NCI-H1417 treated with DMSO at 0.1 percent for 48 hours (cell line): ENCODE results near the gene ARHGEF40.

Experiments
- DNase-seq: peaks from one replicate; lab custom pipeline; 2025; lab: John Stamatoyannopoulos, UW

The ARHGEF40 gene

GRCh38 chr14:21070083-21070609 lies at the start of gene ARHGEF40:
ARHGEF40 (plus strand) TSS chr14:21070304; CDS start chr14:21070397, 93 bp downstream.
- no peak for DNase-seq

- DNase-seq = no peak
These were observed 49.0 kb upstream of the ARHGEF40 start for GRCh38 chr14:21020977-21021545.

- no peak for DNase-seq
These were observed 47.4 kb upstream of the ARHGEF40 start for GRCh38 chr14:21022686-21023085.

- DNase-seq = no peak
These were observed 46.9 kb upstream of the ARHGEF40 start for GRCh38 chr14:21023174-21023573.

DNA sequence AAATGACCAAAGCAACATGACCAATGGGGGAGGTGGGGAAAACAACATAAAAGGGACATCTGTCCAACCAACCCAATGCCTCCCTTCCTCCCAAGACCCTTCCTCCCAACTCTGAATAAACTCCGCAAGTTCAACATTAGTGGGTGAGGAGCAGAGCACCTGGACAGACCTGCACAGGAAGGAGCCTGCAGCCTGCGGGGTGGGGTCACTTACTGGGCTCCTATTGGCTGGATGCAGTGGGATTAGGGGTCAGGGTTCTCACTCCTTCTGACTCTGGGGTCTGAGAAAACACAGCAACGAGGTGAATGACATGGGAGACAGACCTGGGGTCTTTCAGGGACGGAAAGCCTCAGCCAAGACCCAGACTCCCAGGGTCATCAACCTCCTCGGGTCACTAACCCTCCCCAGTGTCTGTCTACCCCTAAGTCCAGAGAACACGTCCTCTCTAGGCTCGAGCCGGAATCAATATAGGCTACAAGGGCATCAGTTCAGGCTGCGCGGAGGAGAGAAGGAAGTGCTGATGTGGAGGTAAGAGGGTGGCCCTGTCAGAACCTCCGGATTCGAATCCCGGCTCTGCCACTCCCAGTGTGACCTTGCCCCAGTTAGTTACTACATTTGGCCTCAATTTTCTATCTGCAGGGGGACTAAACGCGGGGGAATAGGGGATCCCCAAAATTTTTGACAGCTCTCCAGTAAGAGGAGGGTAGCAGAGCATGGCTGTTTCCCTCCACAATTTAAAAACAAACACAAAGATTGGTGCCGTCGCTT lies 46.1 kb upstream of the ARHGEF40 start:
- DNase-seq = no peak

DNA sequence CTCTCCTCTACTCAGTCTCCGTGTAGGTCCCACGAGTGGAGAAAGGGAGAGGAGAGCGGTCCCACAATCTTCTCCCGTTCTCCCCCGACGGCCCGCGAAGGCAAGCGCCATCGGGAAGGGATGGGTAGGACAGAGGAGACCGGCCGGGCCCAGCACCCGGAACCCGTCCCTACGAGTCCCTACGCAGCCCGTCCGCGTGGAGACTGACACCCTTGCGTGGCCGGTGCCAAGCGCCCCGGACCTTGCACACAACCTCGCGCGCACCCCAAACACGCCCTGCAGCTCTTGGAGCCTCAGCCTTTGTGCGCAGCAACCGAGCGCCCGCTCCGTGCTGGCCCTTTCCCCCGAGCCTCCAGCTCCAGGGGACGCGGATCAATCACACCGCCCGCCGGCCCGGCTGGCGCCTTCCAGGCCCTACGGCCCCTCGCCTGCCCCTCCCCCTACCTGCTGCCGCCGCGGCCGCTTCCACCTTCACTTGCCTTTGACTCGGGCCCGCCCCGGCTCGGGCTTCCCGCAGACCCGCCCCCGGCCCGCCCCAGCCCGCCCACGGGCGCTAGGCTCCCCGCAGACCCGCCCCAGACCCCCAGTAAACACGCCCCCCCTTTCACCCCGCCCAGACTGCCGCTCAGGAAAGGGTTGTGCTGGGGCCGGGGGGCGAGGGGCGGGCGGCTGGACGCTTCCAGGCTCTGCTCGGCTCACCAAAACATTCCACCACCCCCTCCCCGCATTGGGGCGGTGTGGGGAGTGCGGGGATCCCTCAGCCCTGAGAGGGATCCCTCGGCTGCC lies 45.3 kb upstream of the ARHGEF40 start, which contains the start of gene NDRG2:
TSS of gene NDRG2 (minus strand) at position 477 of the 786 bp plus-strand sequence. CDS start 1,746 bp downstream, outside the sequence.
- no peak for DNase-seq

- DNase-seq = no peak
These were observed 44.5 kb upstream of the ARHGEF40 start for GRCh38 chr14:21025371-21026273.

GRCh38 chr14:21026274-21026987 lies 43.7 kb upstream of the ARHGEF40 start:
- no peak for DNase-seq

- no peak for DNase-seq
These were observed 43.2 kb upstream of the ARHGEF40 start for GRCh38 chr14:21026988-21027315.

DNA sequence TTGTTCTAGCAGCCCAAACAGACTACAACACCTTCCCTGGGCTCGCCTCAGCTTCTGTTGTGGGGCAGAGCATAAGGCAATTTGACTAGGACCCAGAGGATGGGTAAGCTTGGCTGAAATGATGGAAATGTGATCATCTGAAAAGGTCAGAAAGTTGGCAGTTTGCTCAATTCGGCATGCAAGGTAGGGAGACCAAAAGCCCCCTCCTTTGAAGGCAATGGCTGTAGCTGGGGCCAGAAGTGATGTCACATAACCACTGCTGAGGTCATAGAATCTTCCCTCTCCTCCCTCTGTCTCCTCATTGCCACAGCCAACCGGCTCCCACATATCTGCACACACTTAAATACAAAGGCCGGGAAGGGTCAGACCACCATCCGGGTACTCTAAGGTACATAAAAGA lies 40.2 kb upstream of the ARHGEF40 start, which contains the start of gene TPPP2:
TSS of gene TPPP2 (plus strand) at position 301 of the 400 bp plus-strand sequence. CDS start 365 bp downstream, outside the sequence.
- DNase-seq = no peak

DNA sequence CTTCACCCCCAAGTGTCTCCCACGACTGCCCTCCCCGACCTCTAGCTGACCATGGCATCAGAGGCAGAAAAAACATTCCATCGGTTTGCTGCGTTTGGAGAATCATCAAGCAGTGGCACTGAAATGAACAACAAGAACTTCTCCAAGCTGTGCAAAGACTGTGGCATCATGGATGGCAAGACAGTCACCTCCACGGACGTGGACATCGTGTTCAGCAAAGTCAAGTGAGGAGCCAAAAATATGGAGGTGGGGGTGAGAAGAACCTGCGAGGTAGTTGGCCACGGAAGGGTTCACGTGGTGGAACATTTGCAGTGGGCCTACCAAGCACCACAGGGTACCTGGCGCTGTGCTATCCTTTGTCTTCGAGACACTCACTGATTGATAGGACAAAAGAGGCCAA lies 39.6 kb upstream of the ARHGEF40 start:
- DNase-seq = no peak

- DNase-seq = no peak
These were observed 37.6 kb upstream of the ARHGEF40 start for GRCh38 chr14:21032326-21033132.

- no peak for DNase-seq
These were observed 36.9 kb upstream of the ARHGEF40 start for GRCh38 chr14:21033133-21033698.

DNA sequence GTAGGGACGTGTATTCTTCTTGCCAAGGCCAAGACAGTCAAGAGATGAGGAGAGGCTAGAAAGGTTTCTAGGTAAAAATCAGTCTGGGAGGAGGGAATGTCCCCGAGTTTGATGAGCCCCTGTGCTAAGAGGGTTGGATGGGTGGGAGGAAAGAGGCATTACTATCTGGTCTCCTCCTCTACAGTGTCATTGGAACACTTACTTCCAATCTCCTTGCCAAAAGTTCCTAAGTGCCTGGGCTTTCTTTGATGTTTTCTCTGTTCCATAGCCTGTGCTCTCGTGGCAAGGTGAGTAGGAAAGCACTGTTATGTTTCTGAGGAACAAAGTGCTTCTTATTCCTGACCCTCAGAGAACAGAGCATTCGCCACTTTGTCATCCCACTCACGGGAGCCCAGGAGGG lies 35.4 kb upstream of the ARHGEF40 start, which contains the start of gene RNASE13:
TSS of gene RNASE13 (minus strand) at position 101 of the 400 bp plus-strand sequence. CDS start 519 bp downstream, outside the sequence.
- DNase-seq = no peak

DNA sequence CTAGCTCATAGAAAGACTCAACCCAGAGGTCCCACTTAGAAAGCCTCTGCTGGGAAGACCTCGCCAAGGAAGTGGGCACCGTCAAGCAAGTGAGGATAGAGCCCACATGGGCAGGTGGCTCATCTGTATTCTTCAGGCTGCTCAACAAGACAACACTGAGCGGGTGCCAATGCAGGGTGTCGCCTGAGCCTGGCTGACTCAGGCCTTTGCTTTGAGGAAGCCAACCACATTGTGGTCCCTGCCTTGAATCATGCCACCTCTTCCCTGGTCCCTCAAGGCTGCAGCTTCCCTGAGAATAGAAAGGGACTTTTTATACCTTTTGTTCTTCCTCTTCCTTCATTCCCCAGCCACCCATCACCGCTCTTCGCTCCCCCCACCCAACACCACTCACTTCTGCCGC lies 33.4 kb upstream of the ARHGEF40 start:
- DNase-seq = no peak

DNA sequence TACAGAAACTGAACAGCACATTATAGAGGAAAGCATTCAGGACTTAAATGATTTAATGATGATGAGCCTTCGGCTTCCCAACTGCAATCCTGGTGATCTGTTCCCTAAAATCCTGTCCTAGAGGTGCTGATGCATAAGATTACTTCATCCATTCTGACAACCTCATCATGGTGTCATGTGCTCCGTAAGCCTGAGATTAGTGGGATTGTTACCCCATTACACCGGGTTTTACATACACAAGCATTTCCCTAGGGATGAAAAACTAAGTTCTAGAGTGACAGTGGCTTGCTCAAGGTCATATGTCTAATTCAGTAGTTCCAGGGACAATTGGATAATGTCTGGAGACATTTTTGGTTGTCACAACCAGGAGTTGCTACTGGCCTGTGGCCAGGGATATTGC lies 32.9 kb upstream of the ARHGEF40 start:
- no peak for DNase-seq

DNA sequence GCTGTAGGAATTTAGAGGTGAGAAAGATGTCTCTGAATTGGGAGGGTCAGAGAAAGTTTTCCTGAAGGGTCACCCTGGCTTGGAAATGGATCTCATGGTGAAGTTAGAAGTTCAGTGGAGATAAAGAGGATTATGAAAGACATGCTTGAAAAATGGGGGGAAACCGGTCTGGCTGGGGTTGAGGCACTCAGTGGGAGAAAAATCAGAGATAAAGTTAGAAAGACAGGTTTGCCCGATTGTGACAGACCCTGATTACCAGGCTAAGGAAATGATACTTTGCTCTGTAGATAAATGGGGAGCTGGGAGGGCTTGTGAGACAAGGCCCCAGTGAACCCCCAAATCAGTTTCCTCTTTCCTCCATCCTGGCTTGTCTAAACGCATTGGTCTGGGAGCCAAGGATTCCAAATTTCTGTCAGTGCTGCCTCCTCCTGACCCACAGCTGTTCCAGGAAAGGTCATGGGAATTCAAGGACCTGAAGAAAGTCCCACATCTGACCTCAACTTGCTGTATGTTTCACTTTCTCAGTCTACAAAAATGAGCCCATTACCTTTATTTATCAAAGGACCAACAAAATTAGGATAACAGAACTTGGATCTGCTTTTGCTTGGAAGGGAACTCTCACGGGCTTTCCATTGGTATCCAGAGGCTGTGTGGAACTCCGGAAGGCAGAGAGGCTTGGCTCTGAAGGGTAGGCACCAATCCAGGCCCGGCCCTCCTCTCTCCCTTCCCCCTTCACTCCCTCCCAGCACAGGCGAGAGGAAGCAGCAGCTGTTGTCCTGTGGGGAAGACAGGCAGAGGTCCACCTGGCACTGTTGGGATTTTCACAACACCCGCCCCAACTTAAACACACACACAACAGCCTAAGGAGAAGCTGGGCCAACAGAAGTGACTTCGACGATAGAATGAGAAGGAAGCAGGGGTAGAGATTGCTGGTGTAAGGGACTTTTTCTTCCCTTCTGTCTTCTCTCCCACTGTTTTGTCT lies 31.4 kb upstream of the ARHGEF40 start:
- DNase-seq = no peak
